ENCODE results near the gene PLEKHM2. TPM values are rescaled to one million over a fixed set of nuclear protein-coding genes. Genes with fewer than 3 reads are reported as not detected.

The PLEKHM2 gene
- total RNA-seq, 1 experiment from 2014 or later = 53.9 TPM

DNA sequence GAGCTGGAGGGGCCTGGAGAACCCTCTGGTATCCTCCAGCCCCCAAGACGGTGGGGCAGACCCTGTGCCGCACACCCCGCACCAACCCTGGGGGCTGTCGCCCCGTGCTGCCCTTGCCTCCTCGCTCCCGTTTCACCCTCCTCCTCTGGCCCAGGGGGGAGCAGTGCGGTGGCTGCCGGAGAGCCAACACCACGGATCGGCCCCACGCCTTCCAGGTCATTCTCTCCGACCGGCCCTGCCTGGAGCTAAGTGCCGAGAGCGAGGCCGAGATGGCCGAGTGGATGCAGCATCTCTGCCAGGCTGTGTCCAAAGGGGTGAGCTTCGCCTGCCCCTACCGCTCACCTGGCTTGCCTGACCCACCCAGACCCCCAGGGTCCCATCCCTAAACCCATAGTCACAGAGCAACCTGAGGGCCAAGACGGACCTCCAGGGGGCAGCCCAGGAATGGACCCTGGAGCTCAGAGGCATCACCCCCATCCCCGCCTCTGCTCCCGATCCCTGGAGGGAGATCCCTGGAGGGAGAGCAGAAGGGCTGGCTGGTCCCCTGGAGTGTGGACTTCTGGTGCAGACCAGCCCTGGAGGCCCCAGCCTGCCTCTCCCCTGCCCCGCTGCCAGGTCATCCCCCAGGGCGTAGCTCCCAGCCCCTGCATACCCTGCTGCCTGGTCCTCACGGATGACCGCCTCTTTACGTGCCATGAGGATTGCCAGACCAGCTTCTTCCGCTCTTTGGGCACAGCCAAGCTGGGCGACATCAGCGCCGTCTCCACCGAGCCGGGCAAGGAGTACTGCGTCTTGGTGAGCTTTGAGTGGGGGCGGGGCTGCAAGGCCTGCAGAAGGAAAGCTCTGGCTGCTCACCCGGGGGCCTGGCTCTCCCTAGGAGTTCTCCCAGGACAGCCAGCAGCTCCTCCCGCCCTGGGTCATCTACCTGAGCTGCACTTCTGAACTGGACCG is 47.9 kb downstream of the PLEKHM2 start:
- ChIA-PET POLR2A (ENCODE audit: low non-redundant PET) (no interaction called here), CTCF (no interaction called here)
- H3K27ac ChIP-seq (ENCODE audit: low read depth, low read length, poor library complexity, severe bottlenecking) = no peak overlapping the region
- no peaks in the 10 kb centered on the region for H3K4me1 ChIP-seq (ENCODE audit: insufficient read depth, low read length, poor library complexity, severe bottlenecking)
- BruUV-seq (replicated peaks) = no TSS peak
- no peak overlapping the region for H3K4me3 ChIP-seq (ENCODE audit: low read depth, low read length, poor library complexity, severe bottlenecking)
- intact Hi-C loops (cut with micrococcal nuclease; ENCODE audit: unreplicated experiment) = no loop called here
- H3K36me3 ChIP-seq (ENCODE audit: insufficient read depth, low read length, poor library complexity, severe bottlenecking) = peaks cover 16% of the 10 kb centered on the region
- no peaks in the 10 kb centered on the region for H3K9me3 ChIP-seq (ENCODE audit: low read depth, low read length, poor library complexity, severe bottlenecking)
- no peak for DNase-seq (ENCODE audit: low spot score)
- no peak for TF ChIP-seq EZH2 (IDR thresholded peaks at IDR 0.05; ENCODE audit: borderline replicate concordance, low read depth, low read length, poor library complexity, severe bottlenecking)
- TF ChIP-seq, protein P1, sequence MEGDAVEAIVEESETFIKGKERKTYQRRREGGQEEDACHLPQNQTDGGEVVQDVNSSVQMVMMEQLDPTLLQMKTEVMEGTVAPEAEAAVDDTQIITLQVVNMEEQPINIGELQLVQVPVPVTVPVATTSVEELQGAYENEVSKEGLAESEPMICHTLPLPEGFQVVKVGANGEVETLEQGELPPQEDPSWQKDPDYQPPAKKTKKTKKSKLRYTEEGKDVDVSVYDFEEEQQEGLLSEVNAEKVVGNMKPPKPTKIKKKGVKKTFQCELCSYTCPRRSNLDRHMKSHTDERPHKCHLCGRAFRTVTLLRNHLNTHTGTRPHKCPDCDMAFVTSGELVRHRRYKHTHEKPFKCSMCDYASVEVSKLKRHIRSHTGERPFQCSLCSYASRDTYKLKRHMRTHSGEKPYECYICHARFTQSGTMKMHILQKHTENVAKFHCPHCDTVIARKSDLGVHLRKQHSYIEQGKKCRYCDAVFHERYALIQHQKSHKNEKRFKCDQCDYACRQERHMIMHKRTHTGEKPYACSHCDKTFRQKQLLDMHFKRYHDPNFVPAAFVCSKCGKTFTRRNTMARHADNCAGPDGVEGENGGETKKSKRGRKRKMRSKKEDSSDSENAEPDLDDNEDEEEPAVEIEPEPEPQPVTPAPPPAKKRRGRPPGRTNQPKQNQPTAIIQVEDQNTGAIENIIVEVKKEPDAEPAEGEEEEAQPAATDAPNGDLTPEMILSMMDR (conservative IDR thresholded peaks at IDR 0.05; ENCODE audit: low read depth, low read length) = no peak
- H3K27me3 ChIP-seq (replicated peaks; ENCODE audit: insufficient read depth, low read depth, low read length, poor library complexity) = no peaks in the 10 kb centered on the region

DNA sequence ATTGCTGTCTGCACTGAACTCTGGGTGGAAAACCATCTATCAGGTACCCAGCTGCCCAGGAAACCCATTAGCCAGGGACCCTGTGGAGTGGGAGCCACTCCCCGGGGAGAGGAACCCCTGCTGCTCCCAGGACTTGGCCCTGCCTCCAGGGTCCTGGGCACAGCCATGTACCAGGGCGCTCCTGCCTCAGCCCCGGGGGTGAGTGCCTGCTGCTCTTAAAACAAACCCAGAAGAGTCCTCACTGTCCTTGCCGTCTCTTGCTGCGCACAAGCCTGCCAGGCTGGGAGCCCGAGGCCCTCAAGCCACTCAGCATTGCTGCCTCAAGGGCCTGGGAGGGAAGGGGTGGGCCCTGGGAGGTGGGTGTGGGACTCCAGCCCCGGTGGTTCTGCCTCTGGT is 48.6 kb downstream of the PLEKHM2 start:
- DNase-seq (ENCODE audit: low spot score) = no peak
- H3K36me3 ChIP-seq (ENCODE audit: insufficient read depth, low read length, poor library complexity, severe bottlenecking) = peaks cover 12% of the 10 kb centered on the region
- H3K4me3 ChIP-seq (ENCODE audit: low read depth, low read length, poor library complexity, severe bottlenecking) = no peak overlapping the region
- no peak overlapping the region for H3K27ac ChIP-seq (ENCODE audit: low read depth, low read length, poor library complexity, severe bottlenecking)
- H3K4me1 ChIP-seq (ENCODE audit: insufficient read depth, low read length, poor library complexity, severe bottlenecking) = no peaks in the 10 kb centered on the region
- H3K9me3 ChIP-seq (ENCODE audit: low read depth, low read length, poor library complexity, severe bottlenecking) = no peaks in the 10 kb centered on the region
- ChIA-PET POLR2A (ENCODE audit: low non-redundant PET) (no interaction called here), CTCF (no interaction called here)
- TF ChIP-seq, protein P1 (conservative IDR thresholded peaks at IDR 0.05; ENCODE audit: low read depth, low read length) = no peak
- no peak for TF ChIP-seq EZH2 (IDR thresholded peaks at IDR 0.05; ENCODE audit: borderline replicate concordance, low read depth, low read length, poor library complexity, severe bottlenecking)
- BruUV-seq (replicated peaks) = no TSS peak
- intact Hi-C loops (cut with micrococcal nuclease; ENCODE audit: unreplicated experiment) = no loop called here
- H3K27me3 ChIP-seq (replicated peaks; ENCODE audit: insufficient read depth, low read depth, low read length, poor library complexity) = no peaks in the 10 kb centered on the region

DNA sequence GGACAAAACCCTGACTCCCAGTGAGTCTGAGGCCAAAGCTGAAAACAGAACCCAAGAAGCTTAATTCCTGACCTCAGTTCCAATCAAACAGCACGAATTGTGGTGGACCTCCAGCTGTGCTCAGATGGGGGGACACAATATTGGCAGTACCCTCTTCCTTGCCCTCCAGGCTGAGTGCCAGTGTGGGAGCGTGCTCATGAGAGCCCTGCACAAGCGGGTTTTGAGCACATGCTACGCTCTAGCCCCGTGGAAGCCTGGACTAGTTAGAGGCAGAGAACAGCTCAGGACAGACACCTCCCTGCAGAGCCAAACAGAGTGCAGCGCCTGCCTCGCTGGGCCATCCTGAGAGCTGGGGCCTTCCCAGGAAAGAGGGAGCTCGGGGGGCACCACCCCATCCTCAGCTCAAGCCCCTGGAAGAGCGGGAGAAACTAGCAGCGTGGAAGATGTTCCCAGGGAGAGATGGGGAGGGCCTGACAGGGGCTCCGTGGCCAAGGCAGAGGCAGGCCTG is 49.2 kb downstream of the PLEKHM2 start:
- ChIA-PET CTCF (no interaction called here), POLR2A (ENCODE audit: low non-redundant PET) (no interaction called here)
- Histone ChIP-seq H3K9me3 (ENCODE audit: low read depth, low read length, poor library complexity, severe bottlenecking) (no peaks in the 10 kb centered on the region), H3K4me3 (ENCODE audit: low read depth, low read length, poor library complexity, severe bottlenecking) (no peak overlapping the region), H3K27ac (ENCODE audit: low read depth, low read length, poor library complexity, severe bottlenecking) (no peak overlapping the region), H3K27me3 (replicated peaks; ENCODE audit: insufficient read depth, low read depth, low read length, poor library complexity) (no peaks in the 10 kb centered on the region), H3K4me1 (ENCODE audit: insufficient read depth, low read length, poor library complexity, severe bottlenecking) (no peaks in the 10 kb centered on the region), H3K36me3 (ENCODE audit: insufficient read depth, low read length, poor library complexity, severe bottlenecking) (peaks cover 6% of the 10 kb centered on the region)
- BruUV-seq (replicated peaks) = no TSS peak
- no peak for TF ChIP-seq EZH2 (IDR thresholded peaks at IDR 0.05; ENCODE audit: borderline replicate concordance, low read depth, low read length, poor library complexity, severe bottlenecking)
- TF ChIP-seq, protein P1 (conservative IDR thresholded peaks at IDR 0.05; ENCODE audit: low read depth, low read length) = no peak
- intact Hi-C loops (cut with micrococcal nuclease; ENCODE audit: unreplicated experiment) = no loop called here
- DNase-seq (ENCODE audit: low spot score) = no peak

All from A673 (cell line).